BE2C (cell line): ENCODE data around the gene SHTN1.
A peak's percentile ranks its signal among the peaks of the same experiment; 100 is the strongest.

ENCODE experiments used
- DNase-seq: peaks from one replicate; pipeline ENCODE4 v3.0.0-alpha.2; 2020
- H3K27me3 ChIP-seq: fragments of 250-450 bp; sonication (Bioruptor Pico); 2 replicates; pipeline ENCODE4 v1.5.1; 2020; ENCODE audit warnings: mild to moderate bottlenecking
- H3K36me3 ChIP-seq: fragments of 250-450 bp; sonication (Bioruptor Pico); 2 replicates; pipeline ENCODE4 v1.5.1; 2020; ENCODE audit warnings: mild to moderate bottlenecking
- H3K4me1 ChIP-seq: fragments of 250-450 bp; sonication (Bioruptor Pico); 2 replicates; pipeline ENCODE4 v1.5.1; 2020
- H3K4me3 ChIP-seq: 2 replicates; pipeline ENCODE4 v1.5.1; 2011; ENCODE audit warnings: low read depth, low read length
- H3K9me3 ChIP-seq: fragments of 250-450 bp; sonication (Bioruptor Pico); 2 replicates; pipeline ENCODE4 v1.5.1; 2020
- CTCF ChIP-seq: IDR thresholded peaks from 2 replicates; pipeline ENCODE4 v1.5.1; 2012; ENCODE audit warnings: mild to moderate bottlenecking, low read depth, low read length

The SHTN1 gene

GRCh38 chr10:116849248-116850057, 155.5 kb downstream of the SHTN1 start, which contains the start of gene ENO4:
TSS of gene ENO4 (plus strand) at chr10:116849499. CDS start at chr10:116849567, 68 bp downstream.
- H3K9me3 ChIP-seq: no peaks in the 10 kb centered on the region
- TF ChIP-seq CTCF: no peak
- H3K27me3 ChIP-seq: peaks cover 30% of the 10 kb centered on the region
- H3K4me3 ChIP-seq: peak within 1 kb of the TSS; percentile 51
- peak; percentile 62 for DNase-seq
- no peaks in the 10 kb centered on the region for H3K4me1 ChIP-seq
- H3K36me3 ChIP-seq: no peaks in the 10 kb centered on the region

GRCh38 chr10:116848944-116849247, 156.1 kb downstream of the SHTN1 start:
- TF ChIP-seq CTCF: no peak
- no peaks in the 10 kb centered on the region for H3K9me3 ChIP-seq
- no peak for DNase-seq
- H3K36me3 ChIP-seq: no peaks in the 10 kb centered on the region
- no peaks in the 10 kb centered on the region for H3K4me1 ChIP-seq
- peak overlapping the region; percentile 51 for H3K4me3 ChIP-seq
- peaks cover 30% of the 10 kb centered on the region for H3K27me3 ChIP-seq

- no peaks in the 10 kb centered on the region for H3K9me3 ChIP-seq
- H3K27me3 ChIP-seq: peaks cover 30% of the 10 kb centered on the region
- H3K36me3 ChIP-seq: no peaks in the 10 kb centered on the region
- no peaks in the 10 kb centered on the region for H3K4me1 ChIP-seq
- no peak for DNase-seq
- H3K4me3 ChIP-seq: peak overlapping the region; percentile 51
- TF ChIP-seq CTCF: no peak
These were observed 156.7 kb downstream of the SHTN1 start for GRCh38 chr10:116848032-116848943.

- no peak overlapping the region for H3K4me3 ChIP-seq
- H3K9me3 ChIP-seq: no peaks in the 10 kb centered on the region
- no peaks in the 10 kb centered on the region for H3K4me1 ChIP-seq
- no peak for TF ChIP-seq CTCF
- peaks cover 30% of the 10 kb centered on the region for H3K27me3 ChIP-seq
- no peak for DNase-seq
- H3K36me3 ChIP-seq: no peaks in the 10 kb centered on the region
These were observed 159.2 kb downstream of the SHTN1 start for GRCh38 chr10:116845823-116846222.

GRCh38 chr10:116840389-116841075, 164.5 kb downstream of the SHTN1 start:
- no peak for DNase-seq

More at GRCh38 chr10:116840389-116841075, 164.5 kb downstream of the SHTN1 start:
- no peaks in the 10 kb centered on the region for H3K9me3 ChIP-seq
- H3K4me1 ChIP-seq: no peaks in the 10 kb centered on the region
- no peaks in the 10 kb centered on the region for H3K36me3 ChIP-seq
- no peak for TF ChIP-seq CTCF
- no peak overlapping the region for H3K4me3 ChIP-seq
- peaks cover 9% of the 10 kb centered on the region for H3K27me3 ChIP-seq
